A549 (cell line): ENCODE data around the gene TCAIM. TPM values are rescaled to one million over a fixed set of nuclear protein-coding genes. Genes with fewer than 3 reads are reported as not detected.

ENCODE experiments used
- ATAC-seq, 2 experiments: fragments of 200-7000 bp in 1 of 2; fragments of >200 bp in 1 of 2; cut with Nextera tagmentation in 1 of 2; cut with Tn5 transposase in 1 of 2; 3 replicates each; pipeline versions ENCODE4 v1.8.0 to v1.9.1; 2018 to 2020; ENCODE audit warnings: mild to moderate bottlenecking in 1 of 2, moderate library complexity in 1 of 2
- CTCF ChIA-PET: fragments of 300-600 bp; sonication (Branson Sonifier 250); formaldehyde crosslinking; extraction: SDS; loops from one replicate; lab custom pipeline; 2021; ENCODE audit warnings: antibody characterized with exemption, inconsistent platforms; lab: Yijun Ruan, JAX
- POLR2A ChIA-PET: fragments of 350-600 bp; formaldehyde crosslinking; extraction: SDS; loops from one replicate; lab custom pipeline; 2021; ENCODE audit warnings: antibody characterized with exemption, inconsistent platforms; lab: Yijun Ruan, JAX
- DNase-seq, 2 experiments: peaks; one replicate each; pipeline versions ENCODE4 v3.0.0 to v3.0.0-alpha.2; 2011 to 2016; ENCODE audit warnings: low read depth in 1 of 2, low spot score in 1 of 2
- FAIRE-seq: peaks from 2 replicates; lab custom pipeline; 2011; peaks lifted over from hg19 to GRCh38; lab: Jason Lieb, UNC
- H3K27ac ChIP-seq, 2 experiments: fragments of >200 bp; sonication (Bioruptor Twin); formaldehyde crosslinking; 3 replicates each; pipeline ENCODE4 v1.5.1; 2016 to 2017
- H3K4me1 ChIP-seq: fragments of >200 bp; sonication (Bioruptor Twin); formaldehyde crosslinking; 3 replicates; pipeline ENCODE4 v1.6.1; 2016
- H3K4me2 ChIP-seq: fragments of >200 bp; sonication (Bioruptor Twin); formaldehyde crosslinking; 3 replicates; pipeline ENCODE4 v1.6.1; 2016
- H3K4me3 ChIP-seq: fragments of >200 bp; sonication (Bioruptor Twin); formaldehyde crosslinking; 3 replicates; pipeline ENCODE4 v1.5.1; 2016
- H3K9me3 ChIP-seq: fragments of >200 bp; sonication (Bioruptor Twin); formaldehyde crosslinking; 3 replicates; pipeline ENCODE4 v1.6.1; 2016
- BCL3 ChIP-seq: fragments of >200 bp; sonication (Bioruptor Twin); formaldehyde crosslinking; IDR thresholded peaks from 3 replicates; pipeline ENCODE4 v1.6.1; 2016
- CBX8 ChIP-seq: fragments of 200-600 bp; sonication (generic); IDR thresholded peaks from 2 replicates; pipeline ENCODE4 v1.6.1; 2016
- CHD2 ChIP-seq: fragments of 150-350 bp; IDR thresholded peaks from 2 replicates; pipeline ENCODE4 v1.6.1; 2014; ENCODE audit warnings: low read length; ENCODE audit not compliant: partially characterized antibody
- CHD4 ChIP-seq: fragments of 200-600 bp; sonication (generic); IDR thresholded peaks from 2 replicates; pipeline ENCODE4 v1.6.1; 2016; ENCODE audit warnings: antibody characterized with exemption, mild to moderate bottlenecking, borderline replicate concordance
- ELK1 ChIP-seq: fragments of 150-350 bp; IDR thresholded peaks from 2 replicates; pipeline ENCODE4 v1.6.1; 2014; ENCODE audit warnings: low read depth, mild to moderate bottlenecking, low read length
- EP300 ChIP-seq, 2 experiments: fragments of >200 bp; sonication (Bioruptor Twin); formaldehyde crosslinking; IDR thresholded peaks; 2 replicates in 1 of 2; 3 replicates in 1 of 2; pipeline ENCODE4 v1.6.1; 2016 to 2017
- ESRRA ChIP-seq: fragments of 150-350 bp; IDR thresholded peaks from 2 replicates; pipeline ENCODE4 v1.6.1; 2014; ENCODE audit warnings: mild to moderate bottlenecking, low read length, borderline replicate concordance
- GATA3 ChIP-seq: IDR thresholded peaks from 2 replicates; pipeline ENCODE4 v1.6.1; 2012; ENCODE audit warnings: borderline replicate concordance
- HDAC2 ChIP-seq: fragments of 200-600 bp; sonication (generic); IDR thresholded peaks from 2 replicates; pipeline ENCODE4 v1.6.1; 2016
- HES2 ChIP-seq: fragments of >200 bp; sonication (Bioruptor Twin); formaldehyde crosslinking; IDR thresholded peaks from 2 replicates; pipeline ENCODE4 v1.6.1; 2016
- HEYL ChIP-seq: fragments of 250-450 bp; sonication (Bioruptor Pico); IDR thresholded peaks from 2 replicates; pipeline ENCODE4 v1.8.0; 2021; ENCODE audit warnings: mild to moderate bottlenecking, moderate library complexity
- KDM1A ChIP-seq: fragments of 200-600 bp; sonication (generic); IDR thresholded peaks from 2 replicates; pipeline ENCODE4 v1.6.1; 2016; ENCODE audit warnings: low read depth, mild to moderate bottlenecking
- MYC ChIP-seq: IDR thresholded peaks from 2 replicates; pipeline ENCODE4 v1.6.1; 2012; ENCODE audit warnings: mild to moderate bottlenecking, inconsistent platforms, low read length, improper control_type of control experiment, borderline replicate concordance
- NFE2L2 ChIP-seq: fragments of 150-350 bp; conservative IDR thresholded peaks from 2 replicates; pipeline ENCODE4 v1.6.1; 2014; ENCODE audit warnings: low read length
- NPAS2 ChIP-seq: fragments of 250-450 bp; sonication (Bioruptor Pico); IDR thresholded peaks from 2 replicates; pipeline ENCODE4 v1.8.0; 2022; ENCODE audit warnings: mild to moderate bottlenecking, moderate library complexity, borderline replicate concordance
- NR3C1 ChIP-seq: fragments of >200 bp; sonication (Bioruptor Twin); formaldehyde crosslinking; IDR thresholded peaks from 3 replicates; pipeline ENCODE4 v1.6.1; 2017
- POLR2AphosphoS2 ChIP-seq: conservative IDR thresholded peaks from 2 replicates; pipeline ENCODE4 v1.6.1; 2012; ENCODE audit warnings: low read length, improper control_type of control experiment, inconsistent platforms
- RAD21 ChIP-seq, 2 experiments: fragments of >200 bp in 1 of 2; sonication (Bioruptor Twin) in 1 of 2; formaldehyde crosslinking in 1 of 2; IDR thresholded peaks in 1 of 2; conservative IDR thresholded peaks in 1 of 2; 2 replicates in 1 of 2; 3 replicates in 1 of 2; pipeline ENCODE4 v1.6.1; 2012 to 2018; ENCODE audit warnings: inconsistent platforms in 1 of 2
- REST ChIP-seq: fragments of 200-600 bp; sonication (generic); IDR thresholded peaks from 2 replicates; pipeline ENCODE4 v1.6.1; 2016; ENCODE audit warnings: antibody characterized with exemption, mild to moderate bottlenecking, moderate library complexity
- ZSCAN20 ChIP-seq: fragments of 250-450 bp; sonication (Bioruptor Pico); IDR thresholded peaks from 2 replicates; pipeline ENCODE4 v1.8.0; 2022; ENCODE audit warnings: mild to moderate bottlenecking, moderate library complexity
- WGBS: methylation state at CpG from one replicate; pipeline ENCODE4 v1.1.6; 2017; ENCODE audit errors: missing lambda C conversion rate; 5-methylcytosine and 5-hydroxymethylcytosine counted together
- polyA plus RNA-seq, 4 experiments: library from polyadenylated mRNA; depleted of rRNA in 3 of 4; stranded (reverse); fragments of >200 nt; fragmentation: RNase III in 1 of 4; extraction: RNeasy Plus Mini Kit Qiagen cat#74134 plus additional on column Dnase treatment in 1 of 4; gene quantifications; 2 replicates in 3 of 4; 3 replicates in 1 of 4; pipeline ENCODE4 v1.2.3, GENCODE V29; 2011 to 2017

TCAIM gene
- polyA plus RNA-seq, 2 of the 4 experiments (the other 2 are of a cell fraction), result 10.8 to 19.2 TPM

GRCh38 chr3:44414517-44415090 lies 76.0 kb downstream of the TCAIM start (continued):
- TF ChIP-seq BCL3, result no peak
- TF ChIP-seq CBX8, result no peak
- TF ChIP-seq NR3C1, result no peak
- no peak for TF ChIP-seq HDAC2

GRCh38 chr3:44415421-44415820 lies 76.9 kb downstream of the TCAIM start:
- 0% methylated on average over 1 of the region's 11 CpGs for WGBS
- TF ChIP-seq KDM1A, result no peak
- no peak for TF ChIP-seq CHD4
- TF ChIP-seq CHD2, result no peak
- TF ChIP-seq MYC, result no peak
- no peak for TF ChIP-seq ELK1
- no peak for TF ChIP-seq ESRRA
- TF ChIP-seq POLR2AphosphoS2, result no peak
- TF ChIP-seq RAD21 (conservative IDR thresholded peaks at IDR 0.05 in 1 of 2, IDR thresholded peaks at IDR 0.05 in 1 of 2), result no peak
- TF ChIP-seq ZSCAN20 (CRISPR knock-in tag), result no peak
- no peak for TF ChIP-seq NPAS2 (CRISPR knock-in tag)
- no peak for TF ChIP-seq EP300 (IDR thresholded peaks at IDR 0.05)
- no peak for TF ChIP-seq GATA3
- TF ChIP-seq HEYL, result no peak
- no peak for TF ChIP-seq HES2
- no peak for TF ChIP-seq NFE2L2
- no peak for TF ChIP-seq REST
- TF ChIP-seq BCL3, result no peak
- POLR2A ChIA-PET, result no interaction called here
- ATAC-seq (no peak), FAIRE-seq (no peak), DNase-seq (no peak)
- CTCF ChIA-PET, result interaction anchor here (0.6 kb wide), 1 partner anchor 19 kb away, joined by 3 read pairs; no protein-coding TSS in a partner anchor
- H3K4me1 ChIP-seq, result no peaks in the 10 kb centered on the region
- H3K27ac ChIP-seq, result no peak overlapping the region
- no peak overlapping the region for H3K4me2 ChIP-seq
- H3K9me3 ChIP-seq, result no peaks in the 10 kb centered on the region
- no peak overlapping the region for H3K4me3 ChIP-seq
